GM12891 (cell line): Measurements from ENCODE around the gene SPDYE1.
"Not testable (repeated sequence)": the region's sequence is repeated elsewhere in the genome, so short reads cannot be mapped to it uniquely, and the experiment has no call there.

Source experiments
- PAX5 ChIP-seq: IDR thresholded peaks from 2 replicates; pipeline ENCODE4 v1.6.1; 2011; ENCODE audit warnings: low read length, moderate library complexity, mild to moderate bottlenecking; ENCODE audit not compliant: insufficient read depth, severe bottlenecking
- POLR2A ChIP-seq: IDR thresholded peaks from 2 replicates; pipeline ENCODE4 v1.6.1; 2011; ENCODE audit warnings: low read depth, low read length, control low read depth
- POLR2AphosphoS5 ChIP-seq: IDR thresholded peaks from 2 replicates; pipeline ENCODE4 v1.6.1; 2011; ENCODE audit warnings: low read depth, low read length, control low read depth
- POU2F2 ChIP-seq: IDR thresholded peaks from 2 replicates; pipeline ENCODE4 v1.6.1; 2011; ENCODE audit warnings: low read depth, mild to moderate bottlenecking, control low read depth, low read length, moderate library complexity
- SPI1 ChIP-seq: IDR thresholded peaks from 2 replicates; pipeline ENCODE4 v1.6.1; 2011; ENCODE audit warnings: low read depth, low read length, control low read depth
- TAF1 ChIP-seq: IDR thresholded peaks from 2 replicates; pipeline ENCODE4 v1.6.1; 2011; ENCODE audit warnings: low read depth, low read length, control low read depth

DNA sequence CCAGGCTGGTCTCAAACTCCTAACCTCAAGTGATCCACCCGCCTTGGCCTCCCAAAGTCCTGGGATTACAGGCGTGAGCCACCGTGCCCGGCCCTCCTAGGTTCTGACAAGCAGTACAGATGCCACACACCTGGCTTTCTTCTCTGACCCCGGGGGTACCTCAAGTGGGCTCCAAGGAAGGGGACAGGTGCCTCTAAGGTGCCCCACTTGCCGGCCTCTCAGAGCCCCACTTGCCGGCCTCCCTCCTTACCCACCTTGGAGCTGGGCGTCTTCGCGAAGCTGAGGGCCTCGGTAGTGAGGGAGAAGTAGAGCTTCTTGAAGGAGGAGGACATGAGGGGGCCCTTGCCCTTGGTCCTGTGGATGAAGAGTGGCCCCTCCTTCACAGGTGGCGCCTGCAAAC is 40.9 kb downstream of the SPDYE1 start:
- not testable (repeated sequence) for TF ChIP-seq TAF1, POLR2A, POLR2AphosphoS5, PAX5, SPI1, POU2F2
